Measurements from ENCODE around the gene FUZ. TPM values are rescaled to one million over a fixed set of nuclear protein-coding genes. Genes with fewer than 3 reads are reported as not detected.

FUZ gene
- total RNA-seq, 2 donors from 2014 or later, result 7.4 to 14.9 TPM

GRCh38 chr19:49781394-49781793 is 31.7 kb downstream of the FUZ start:
- intact Hi-C loops (cut with DNase I), result no loop called here
- H3K9ac ChIP-seq (ENCODE audit: low read depth in 2 of 2, low read length in 2 of 2), result no peak overlapping the region
- TF ChIP-seq CTCF (IDR thresholded peaks at IDR 0.05), result no peak
- H3K4me1 ChIP-seq, result no peaks in the 10 kb centered on the region
- no peak for DNase-seq
- H3K36me3 ChIP-seq, result no peaks in the 10 kb centered on the region
- H3K27me3 ChIP-seq, result no peaks in the 10 kb centered on the region
- H3K27ac ChIP-seq, result no peak overlapping the region
- H3K9me3 ChIP-seq, result no peaks in the 10 kb centered on the region
- no peak overlapping the region for H3K4me3 ChIP-seq

- no peak for TF ChIP-seq CTCF (IDR thresholded peaks at IDR 0.05)
- H3K27me3 ChIP-seq, result no peaks in the 10 kb centered on the region
- H3K36me3 ChIP-seq, result no peaks in the 10 kb centered on the region
- no peak overlapping the region for H3K27ac ChIP-seq
- intact Hi-C loops (cut with DNase I), result no loop called here
- no peak overlapping the region for H3K4me3 ChIP-seq
- DNase-seq, result no peak
- H3K9ac ChIP-seq (ENCODE audit: low read depth in 2 of 2, low read length in 2 of 2), result no peak overlapping the region
- no peaks in the 10 kb centered on the region for H3K9me3 ChIP-seq
- H3K4me1 ChIP-seq, result no peaks in the 10 kb centered on the region
Measured at GRCh38 chr19:49780861-49781260, 32.2 kb downstream of the FUZ start.

- Histone ChIP-seq H3K4me1 (no peaks in the 10 kb centered on the region), H3K9me3 (no peaks in the 10 kb centered on the region), H3K27me3 (no peaks in the 10 kb centered on the region), H3K9ac (ENCODE audit: low read depth in 2 of 2, low read length in 2 of 2) (no peak overlapping the region), H3K36me3 (no peaks in the 10 kb centered on the region), H3K27ac (no peak overlapping the region), H3K4me3 (no peak overlapping the region)
- no peak for TF ChIP-seq CTCF (IDR thresholded peaks at IDR 0.05)
- no peak for DNase-seq
- intact Hi-C loops (cut with DNase I), result no loop called here
Measured at GRCh38 chr19:49779731-49780555, 33.1 kb downstream of the FUZ start.

GRCh38 chr19:49776371-49776764 is 36.7 kb downstream of the FUZ start:
- Histone ChIP-seq H3K4me1 (no peaks in the 10 kb centered on the region), H3K27me3 (no peaks in the 10 kb centered on the region), H3K36me3 (no peaks in the 10 kb centered on the region), H3K27ac (no peak overlapping the region), H3K4me3 (no peak overlapping the region), H3K9ac (ENCODE audit: low read depth in 2 of 2, low read length in 2 of 2) (no peak overlapping the region), H3K9me3 (no peaks in the 10 kb centered on the region)
- no peak for TF ChIP-seq CTCF (IDR thresholded peaks at IDR 0.05)
- intact Hi-C loops (cut with DNase I), result no loop called here
- no peak for DNase-seq

- no peaks in the 10 kb centered on the region for H3K4me1 ChIP-seq
- no peaks in the 10 kb centered on the region for H3K27me3 ChIP-seq
- H3K27ac ChIP-seq, result no peak overlapping the region
- H3K9ac ChIP-seq (ENCODE audit: low read depth in 2 of 2, low read length in 2 of 2), result no peak overlapping the region
- TF ChIP-seq CTCF (IDR thresholded peaks at IDR 0.05), result no peak
- H3K4me3 ChIP-seq, result no peak overlapping the region
- H3K36me3 ChIP-seq, result no peaks in the 10 kb centered on the region
- intact Hi-C loops (cut with DNase I), result no loop called here
- H3K9me3 ChIP-seq, result no peaks in the 10 kb centered on the region
- no peak for DNase-seq
Measured at GRCh38 chr19:49775742-49776370, 37.2 kb downstream of the FUZ start.

Measured in colonic mucosa (tissue), 4 donors.